Coronary artery (tissue), 2 donors: ENCODE results near the gene PLOD1.
A peak's percentile ranks its signal among the peaks of the same experiment; 100 is the strongest.

Experiments used
- DNase-seq: peaks from one replicate; pipeline ENCODE4 v3.0.0-alpha.2; 2017; ENCODE audit warnings: low spot score
- H3K27ac ChIP-seq, 2 donors: fragments of 200-600 bp; sonication (generic); one replicate each; pipeline ENCODE4 v1.5.1; 2016 to 2019
- H3K4me3 ChIP-seq: fragments of 200-600 bp; sonication (generic); 2 replicates; pipeline ENCODE4 v1.5.1; 2016; ENCODE audit warnings: mild to moderate bottlenecking, moderate library complexity
- TF ChIP-seq, protein P1 (sequence below): fragments of 200-600 bp; sonication (generic); IDR thresholded peaks from one replicate; pipeline ENCODE4 v1.5.1; 2019; ENCODE audit warnings: antibody characterized with exemption

PLOD1 gene

DNA sequence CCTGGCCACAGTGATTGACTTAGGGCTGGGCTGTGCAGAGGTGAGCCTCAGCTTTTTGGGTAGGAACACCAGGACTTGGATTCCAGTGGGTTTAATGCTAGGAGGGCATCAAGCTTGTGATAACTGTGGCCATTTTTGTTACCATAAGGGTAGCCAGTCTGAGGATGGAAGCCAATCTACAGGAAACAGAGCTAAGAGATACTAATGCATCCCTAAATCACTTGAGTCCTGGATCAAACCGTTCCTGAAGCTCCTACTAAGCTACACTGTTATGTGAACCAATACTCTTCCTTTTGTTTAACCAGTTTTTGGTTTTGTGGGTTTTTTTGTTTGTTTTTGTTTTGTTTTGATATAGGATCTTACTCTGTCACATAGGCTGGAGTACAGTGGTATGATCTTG is 20.5 kb upstream of the PLOD1 start:
- TF ChIP-seq, protein P1, sequence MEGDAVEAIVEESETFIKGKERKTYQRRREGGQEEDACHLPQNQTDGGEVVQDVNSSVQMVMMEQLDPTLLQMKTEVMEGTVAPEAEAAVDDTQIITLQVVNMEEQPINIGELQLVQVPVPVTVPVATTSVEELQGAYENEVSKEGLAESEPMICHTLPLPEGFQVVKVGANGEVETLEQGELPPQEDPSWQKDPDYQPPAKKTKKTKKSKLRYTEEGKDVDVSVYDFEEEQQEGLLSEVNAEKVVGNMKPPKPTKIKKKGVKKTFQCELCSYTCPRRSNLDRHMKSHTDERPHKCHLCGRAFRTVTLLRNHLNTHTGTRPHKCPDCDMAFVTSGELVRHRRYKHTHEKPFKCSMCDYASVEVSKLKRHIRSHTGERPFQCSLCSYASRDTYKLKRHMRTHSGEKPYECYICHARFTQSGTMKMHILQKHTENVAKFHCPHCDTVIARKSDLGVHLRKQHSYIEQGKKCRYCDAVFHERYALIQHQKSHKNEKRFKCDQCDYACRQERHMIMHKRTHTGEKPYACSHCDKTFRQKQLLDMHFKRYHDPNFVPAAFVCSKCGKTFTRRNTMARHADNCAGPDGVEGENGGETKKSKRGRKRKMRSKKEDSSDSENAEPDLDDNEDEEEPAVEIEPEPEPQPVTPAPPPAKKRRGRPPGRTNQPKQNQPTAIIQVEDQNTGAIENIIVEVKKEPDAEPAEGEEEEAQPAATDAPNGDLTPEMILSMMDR: no peak
- no peak overlapping the region for H3K4me3 ChIP-seq
- H3K27ac ChIP-seq: no peak overlapping the region

DNA sequence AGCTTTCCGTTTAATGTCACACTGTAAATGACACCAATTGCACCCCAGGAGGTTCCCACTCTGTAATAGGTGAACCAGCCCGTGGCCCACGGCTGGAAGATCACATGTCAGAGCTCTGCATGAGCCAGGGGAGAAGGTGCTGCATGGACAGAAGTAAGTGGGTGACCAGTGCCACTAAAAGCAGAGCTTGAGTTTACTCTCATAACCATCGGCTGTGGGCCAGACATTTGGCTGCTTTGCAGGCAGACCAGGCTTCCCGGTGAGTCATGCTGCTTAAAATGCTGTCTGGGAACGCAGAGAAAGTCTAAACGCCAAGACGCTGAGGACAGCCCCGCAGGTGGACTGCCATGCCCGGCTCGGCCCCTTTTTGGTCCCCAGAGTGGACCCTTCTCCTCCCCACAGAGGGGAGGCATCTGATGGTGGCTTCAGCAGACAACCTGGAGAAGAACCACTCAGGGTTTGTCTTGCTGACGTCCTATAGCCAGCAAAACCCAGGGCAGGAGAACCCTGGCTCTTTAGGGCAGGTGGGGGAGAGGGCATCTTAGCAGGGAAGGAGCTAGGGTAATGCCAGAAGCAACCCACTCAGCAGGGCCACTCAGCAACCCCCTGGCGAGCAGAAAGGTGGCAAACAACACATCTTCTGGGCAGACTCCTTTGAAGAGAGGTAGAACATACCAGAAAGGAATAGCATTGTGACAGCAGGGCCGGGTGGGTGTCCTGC is 15.6 kb upstream of the PLOD1 start:
- TF ChIP-seq, protein P1: no peak
- peak; percentile 87 for DNase-seq
- peak overlapping the region; percentile 30 for H3K4me3 ChIP-seq
- peak overlapping the region; percentile 29 to 90 for H3K27ac ChIP-seq

More for the DNA sequence above, 20.5 kb upstream of the PLOD1 start:
- DNase-seq: no peak

DNA sequence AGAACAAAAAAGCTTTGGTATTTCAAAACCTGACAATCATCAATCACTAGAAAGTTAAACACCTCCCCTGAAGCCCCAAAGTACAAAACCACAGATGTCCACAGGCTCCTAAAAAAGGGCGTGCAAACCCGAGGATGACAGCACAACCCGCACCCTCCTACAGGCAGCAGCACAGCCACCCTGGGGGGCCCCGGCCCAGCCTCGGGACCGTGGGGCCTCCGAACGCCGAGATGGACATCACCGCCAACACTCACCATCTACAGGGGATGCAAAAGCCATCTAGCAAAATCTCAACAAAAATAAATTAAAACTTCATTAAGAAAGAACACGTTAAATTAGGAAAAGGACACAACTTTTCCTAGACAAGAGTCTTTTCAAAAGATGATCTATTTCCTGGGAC is 14.9 kb upstream of the PLOD1 start:
- TF ChIP-seq, protein P1: no peak
- Histone ChIP-seq H3K4me3 (no peak overlapping the region), H3K27ac (peak overlapping the region in 1 of 2 donors; percentile 90)
- no peak for DNase-seq

DNA sequence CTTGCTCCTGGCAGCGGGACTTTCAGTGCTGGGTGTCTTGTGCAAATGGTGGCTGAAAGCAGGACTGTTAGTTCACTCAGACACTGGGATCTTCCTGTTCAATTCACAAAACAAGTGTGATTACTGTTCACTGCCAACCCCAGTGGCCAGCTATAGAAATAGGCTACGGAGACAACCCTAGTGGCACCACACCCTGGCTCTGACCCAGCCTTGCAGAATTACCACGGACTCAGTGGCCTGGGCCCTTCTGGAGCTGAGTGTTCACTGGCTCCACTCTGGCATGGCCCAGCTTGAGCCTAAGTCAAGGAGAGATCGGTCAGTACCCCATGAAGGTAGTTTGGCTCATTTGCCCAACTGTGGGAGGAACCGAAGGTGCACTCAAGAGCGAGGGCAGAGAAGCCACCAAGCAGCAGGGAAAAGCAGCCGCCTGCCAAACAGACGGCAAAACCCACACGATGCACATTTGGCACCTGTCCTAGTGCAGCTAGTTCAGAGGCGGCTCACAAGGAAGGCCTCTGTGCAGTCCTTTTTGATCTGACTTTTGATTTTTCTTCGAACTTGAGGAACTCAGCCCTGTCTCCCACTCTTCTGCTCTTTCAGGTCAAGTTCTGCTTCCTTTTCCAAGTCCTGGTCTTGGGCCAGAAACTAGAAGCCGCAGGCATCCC is 14.1 kb upstream of the PLOD1 start:
- peak overlapping the region; percentile 29 to 74 for H3K27ac ChIP-seq
- no peak for DNase-seq
- TF ChIP-seq, protein P1: no peak
- H3K4me3 ChIP-seq: peak overlapping the region; percentile 14

DNA sequence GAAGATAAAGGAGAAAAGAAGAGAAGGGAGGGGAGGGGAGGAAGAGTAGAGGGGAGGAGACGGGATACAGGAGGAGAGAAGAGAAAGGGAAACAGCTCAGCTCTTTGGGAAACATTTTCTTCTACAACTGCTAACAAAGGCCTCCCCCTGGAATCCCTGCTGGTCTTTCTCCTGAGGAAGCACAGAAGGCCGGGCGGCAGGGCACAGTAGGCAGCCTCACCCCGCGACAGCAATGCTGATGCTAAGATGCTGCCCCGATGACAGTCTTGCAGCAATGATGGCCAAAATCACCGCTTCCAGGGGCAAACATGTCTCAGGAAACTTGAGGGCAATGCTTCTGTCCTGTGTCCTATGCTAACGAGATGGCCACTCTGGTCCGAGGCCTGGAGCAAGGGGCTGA is 13.5 kb upstream of the PLOD1 start:
- DNase-seq: no peak
- TF ChIP-seq, protein P1: no peak
- no peak overlapping the region for H3K4me3 ChIP-seq
- H3K27ac ChIP-seq: peak overlapping the region in 1 of 2 donors; percentile 74

DNA sequence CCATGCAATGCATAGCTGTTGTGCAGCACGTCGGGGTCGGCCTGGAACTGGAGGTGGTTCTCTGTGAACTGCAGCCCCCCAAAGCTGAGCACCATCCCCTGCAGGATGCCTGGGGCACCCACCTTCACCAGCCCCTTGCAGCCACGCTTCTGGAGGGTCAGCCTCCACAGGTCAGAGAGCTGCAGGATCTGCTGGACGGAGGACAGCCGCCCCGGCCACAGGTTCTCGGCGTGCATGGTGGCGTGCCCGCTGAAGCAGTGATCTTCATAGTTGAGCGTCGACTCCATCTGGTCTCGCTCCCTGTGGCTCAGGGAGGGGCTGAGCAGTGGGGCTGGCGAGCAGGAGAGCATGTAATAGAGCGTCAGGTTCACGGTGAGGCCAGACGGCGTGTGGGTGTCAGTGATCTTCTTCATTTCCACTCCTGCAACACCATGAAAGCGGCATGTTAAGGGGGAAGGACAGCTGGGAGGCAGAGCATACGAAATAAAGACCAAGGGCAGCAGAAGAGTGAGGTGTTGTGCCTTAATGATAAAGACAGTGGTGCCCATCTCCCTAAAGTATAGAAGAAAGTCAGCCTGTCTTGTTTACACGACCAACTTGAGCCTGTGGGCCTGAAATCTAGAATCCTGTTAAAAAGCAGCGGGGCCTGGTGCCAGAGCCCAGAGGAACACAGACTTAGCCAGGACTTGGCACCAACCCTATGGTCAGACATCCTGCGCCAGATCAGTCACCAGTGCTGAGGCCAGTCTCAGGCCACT is 11.3 kb upstream of the PLOD1 start:
- Histone ChIP-seq H3K4me3 (peak overlapping the region; percentile 85), H3K27ac (peak overlapping the region in 1 of 2 donors; percentile 23)
- TF ChIP-seq, protein P1: no peak
- no peak for DNase-seq
